OCI-LY1 (cell line): ENCODE measurements around the gene TRAF3IP1.
"Not testable (repeated sequence)": the region's sequence is repeated elsewhere in the genome, so short reads cannot be mapped to it uniquely, and the experiment has no call there.

Experiments used
- H2AFZ ChIP-seq: fragments of 200-600 bp; sonication (generic), shearing (Covaris generic); 2 replicates; pipeline ENCODE4 v1.6.0; 2014; ENCODE audit warnings: antibody characterized with exemption, mild to moderate bottlenecking, low read length
- H3F3A ChIP-seq: fragments of 200-600 bp; sonication (generic), shearing (Covaris generic); 2 replicates; pipeline ENCODE4 v1.6.0; 2014; ENCODE audit warnings: mild to moderate bottlenecking, antibody characterized with exemption, low read length, moderate library complexity; ENCODE audit not compliant: insufficient read depth
- H3K27ac ChIP-seq: fragments of 200-600 bp; sonication (generic); 2 replicates; pipeline ENCODE4 v1.5.1; 2014; ENCODE audit warnings: low read length, mixed run types, mild to moderate bottlenecking, low read depth; ENCODE audit not compliant: poor library complexity, severe bottlenecking
- H3K27me3 ChIP-seq: fragments of 200-600 bp; sonication (generic); 2 replicates; pipeline ENCODE4 v1.6.0; 2014; ENCODE audit warnings: antibody characterized with exemption, mild to moderate bottlenecking, low read length, moderate library complexity; ENCODE audit not compliant: insufficient read depth
- H3K36me3 ChIP-seq: fragments of 200-600 bp; sonication (generic); 2 replicates; pipeline ENCODE4 v1.6.1; 2014; ENCODE audit warnings: mild to moderate bottlenecking, antibody characterized with exemption, low read length, moderate library complexity, mixed read lengths; ENCODE audit not compliant: insufficient read depth
- H3K4me1 ChIP-seq: fragments of 200-600 bp; sonication (generic); 2 replicates; pipeline ENCODE4 v1.5.1; 2014; ENCODE audit warnings: mild to moderate bottlenecking, low read length, moderate library complexity; ENCODE audit not compliant: insufficient read depth, severe bottlenecking
- H3K4me2 ChIP-seq: fragments of 200-600 bp; sonication (generic), shearing (Covaris generic); 2 replicates; pipeline ENCODE4 v1.6.1; 2014; ENCODE audit warnings: low read length
- H3K4me3 ChIP-seq: fragments of 200-600 bp; sonication (generic); 2 replicates; pipeline ENCODE4 v1.5.1; 2014; ENCODE audit warnings: low read length, low read depth, mild to moderate bottlenecking, mixed read lengths; ENCODE audit not compliant: poor library complexity, severe bottlenecking
- H3K79me2 ChIP-seq: fragments of 200-600 bp; shearing (Covaris generic); 2 replicates; pipeline ENCODE4 v1.6.1; 2016; ENCODE audit warnings: mixed run types, low read length, mixed read lengths; ENCODE audit not compliant: insufficient read depth
- H3K9ac ChIP-seq: fragments of 200-600 bp; sonication (generic), shearing (Covaris generic); 2 replicates; pipeline ENCODE4 v1.6.1; 2014; ENCODE audit warnings: mild to moderate bottlenecking, low read length, mixed read lengths
- H3K9me2 ChIP-seq: fragments of 200-600 bp; sonication (generic), shearing (Covaris generic); 2 replicates; pipeline ENCODE4 v1.6.1; 2014; ENCODE audit warnings: low read depth, mild to moderate bottlenecking, low read length, mixed read lengths
- H3K9me3 ChIP-seq: fragments of 200-600 bp; shearing (Covaris generic); 2 replicates; pipeline ENCODE4 v1.6.1; 2014; ENCODE audit warnings: low read length, mixed read lengths
- H4K20me1 ChIP-seq: fragments of 200-600 bp; sonication (generic), shearing (Covaris generic); 2 replicates; pipeline ENCODE4 v1.6.0; 2016; ENCODE audit warnings: mild to moderate bottlenecking, low read length; ENCODE audit not compliant: insufficient read depth
- CTCF ChIP-seq: fragments of 200-600 bp; sonication (generic), shearing (Covaris generic); IDR thresholded peaks from 2 replicates; pipeline ENCODE4 v1.5.1; 2017; ENCODE audit warnings: mild to moderate bottlenecking, antibody characterized with exemption, low read length, moderate library complexity, mixed read lengths
- EZH2 ChIP-seq: fragments of 200-600 bp; sonication (generic), shearing (Covaris generic); IDR thresholded peaks from 2 replicates; pipeline ENCODE4 v1.8.0; 2017; ENCODE audit warnings: borderline replicate concordance, mixed run types, mild to moderate bottlenecking, antibody characterized with exemption, low read length, moderate library complexity, mixed read lengths

The TRAF3IP1 gene

GRCh38 chr2:238331916-238332315 lies 11.6 kb downstream of the TRAF3IP1 start:
- H3F3A ChIP-seq = no peaks in the 10 kb centered on the region
- no peak overlapping the region for H3K9ac ChIP-seq
- H3K9me2 ChIP-seq = no peaks in the 10 kb centered on the region
- no peaks in the 10 kb centered on the region for H3K9me3 ChIP-seq
- no peaks in the 10 kb centered on the region for H3K27me3 ChIP-seq
- H3K79me2 ChIP-seq = no peaks in the 10 kb centered on the region
- peaks cover 10% of the 10 kb centered on the region for H3K4me1 ChIP-seq
- H3K27ac ChIP-seq = no peak overlapping the region
- no peak for TF ChIP-seq EZH2
- no peak for TF ChIP-seq CTCF
- no peak overlapping the region for H3K4me3 ChIP-seq
- no peak overlapping the region for H2AFZ ChIP-seq
- H3K36me3 ChIP-seq = no peaks in the 10 kb centered on the region
- H4K20me1 ChIP-seq = no peaks in the 10 kb centered on the region
- no peak overlapping the region for H3K4me2 ChIP-seq

- no peaks in the 10 kb centered on the region for H3K9me3 ChIP-seq
- no peaks in the 10 kb centered on the region for H3F3A ChIP-seq
- no peaks in the 10 kb centered on the region for H3K27me3 ChIP-seq
- no peaks in the 10 kb centered on the region for H3K36me3 ChIP-seq
- no peaks in the 10 kb centered on the region for H3K79me2 ChIP-seq
- H2AFZ ChIP-seq = no peak overlapping the region
- no peak overlapping the region for H3K9ac ChIP-seq
- no peak overlapping the region for H3K27ac ChIP-seq
- H3K4me3 ChIP-seq = no peak overlapping the region
- H3K4me2 ChIP-seq = no peak overlapping the region
- TF ChIP-seq EZH2 (no peak), CTCF (no peak)
- H4K20me1 ChIP-seq = no peaks in the 10 kb centered on the region
- H3K4me1 ChIP-seq = peaks cover 13% of the 10 kb centered on the region
- no peaks in the 10 kb centered on the region for H3K9me2 ChIP-seq
Observed at GRCh38 chr2:238334885-238335284, 14.6 kb downstream of the TRAF3IP1 start.

GRCh38 chr2:238335591-238335990 lies 15.3 kb downstream of the TRAF3IP1 start:
- not testable (repeated sequence) for H3K9me3 ChIP-seq, H2AFZ ChIP-seq, H3K27me3 ChIP-seq, H3K27ac ChIP-seq, H3K36me3 ChIP-seq, H3F3A ChIP-seq, H3K4me3 ChIP-seq, H3K9ac ChIP-seq, H3K4me2 ChIP-seq, H3K9me2 ChIP-seq, H3K79me2 ChIP-seq, H4K20me1 ChIP-seq
- peaks cover 13% of the 10 kb centered on the region for H3K4me1 ChIP-seq

- Histone ChIP-seq H3K27me3 (no peaks in the 10 kb centered on the region), H3K79me2 (no peaks in the 10 kb centered on the region), H3K9me2 (no peaks in the 10 kb centered on the region), H3K9me3 (no peaks in the 10 kb centered on the region), H3F3A (no peaks in the 10 kb centered on the region), H3K9ac (no peak overlapping the region), H2AFZ (no peak overlapping the region), H3K27ac (no peak overlapping the region), H3K4me1 (peaks cover 13% of the 10 kb centered on the region), H4K20me1 (no peaks in the 10 kb centered on the region), H3K4me2 (no peak overlapping the region), H3K4me3 (no peak overlapping the region), H3K36me3 (no peaks in the 10 kb centered on the region)
- TF ChIP-seq EZH2 (no peak), CTCF (no peak)
Observed at GRCh38 chr2:238336151-238336550, 15.8 kb downstream of the TRAF3IP1 start.
